ENCODE data around the gene FOSL2.

Gene FOSL2

GRCh38 chr2:28392297-28393113 is at the start of gene FOSL2:
Gene FOSL2, plus strand, starts transcription at chr2:28392858. Its CDS starts 863 bp downstream, at chr2:28393721.
- peak; percentile 91 for DNase-seq (ENCODE audit: low spot score)

- no peak for DNase-seq (ENCODE audit: low spot score)
Observed at GRCh38 chr2:28343184-28343942, 49.3 kb upstream of the FOSL2 start.

GRCh38 chr2:28343971-28344715 is 48.5 kb upstream of the FOSL2 start:
- DNase-seq (ENCODE audit: low spot score): no peak

GRCh38 chr2:28344756-28345373 is 47.8 kb upstream of the FOSL2 start:
- DNase-seq (ENCODE audit: low spot score): no peak

GRCh38 chr2:28345619-28346018 is 47.0 kb upstream of the FOSL2 start:
- DNase-seq (ENCODE audit: low spot score): no peak

- no peak for DNase-seq (ENCODE audit: low spot score)
Observed at GRCh38 chr2:28346587-28346986, 46.1 kb upstream of the FOSL2 start.

GRCh38 chr2:28347193-28347592 is 45.5 kb upstream of the FOSL2 start:
- no peak for DNase-seq (ENCODE audit: low spot score)

- DNase-seq (ENCODE audit: low spot score): no peak
Observed at GRCh38 chr2:28347596-28347995, 45.1 kb upstream of the FOSL2 start.

GRCh38 chr2:28348149-28348567 is 44.5 kb upstream of the FOSL2 start:
- DNase-seq (ENCODE audit: low spot score): no peak

GRCh38 chr2:28348921-28349320 is 43.7 kb upstream of the FOSL2 start:
- no peak for DNase-seq (ENCODE audit: low spot score)

GRCh38 chr2:28349546-28350165 is 43.0 kb upstream of the FOSL2 start:
- DNase-seq (ENCODE audit: low spot score): no peak

- no peak for DNase-seq (ENCODE audit: low spot score)
Observed at GRCh38 chr2:28350196-28350595, 42.5 kb upstream of the FOSL2 start.

GRCh38 chr2:28350791-28351285 is 41.8 kb upstream of the FOSL2 start:
- no peak for DNase-seq (ENCODE audit: low spot score)

- DNase-seq (ENCODE audit: low spot score): no peak
Observed at GRCh38 chr2:28351621-28352020, 41.0 kb upstream of the FOSL2 start.

- no peak for DNase-seq (ENCODE audit: low spot score)
Observed at GRCh38 chr2:28352104-28352503, 40.6 kb upstream of the FOSL2 start.

GRCh38 chr2:28352610-28353195 is 40.0 kb upstream of the FOSL2 start:
- DNase-seq (ENCODE audit: low spot score): no peak

GRCh38 chr2:28354920-28355520 is 37.6 kb upstream of the FOSL2 start:
- DNase-seq (ENCODE audit: low spot score): no peak

GRCh38 chr2:28355521-28356094 is 37.0 kb upstream of the FOSL2 start:
- DNase-seq (ENCODE audit: low spot score): peak; percentile 89

- peak; percentile 92 for DNase-seq (ENCODE audit: low spot score)
Observed at GRCh38 chr2:28356095-28356911, 36.4 kb upstream of the FOSL2 start.
